Esophagus squamous epithelium (tissue), 4 donors: ENCODE results near the gene GRK1.

Experiments
- POLR2A ChIP-seq, 4 donors: fragments of 450-650 bp; IDR thresholded peaks; one replicate each; pipeline ENCODE4 v1.6.1; 2017; ENCODE audit warnings: antibody characterized with exemption in 4 of 4, mild to moderate bottlenecking in 4 of 4, moderate library complexity in 3 of 4
- TF ChIP-seq, protein P1 (sequence below), 6 experiments: fragments of 450-650 bp in 4 of 6; fragments of 200-600 bp in 2 of 6; sonication (generic) in 2 of 6; IDR thresholded peaks; one replicate each; pipeline ENCODE4 v1.5.1; 2016 to 2019; ENCODE audit warnings: antibody characterized with exemption in 6 of 6, mild to moderate bottlenecking in 4 of 6, moderate library complexity in 4 of 6

DNA sequence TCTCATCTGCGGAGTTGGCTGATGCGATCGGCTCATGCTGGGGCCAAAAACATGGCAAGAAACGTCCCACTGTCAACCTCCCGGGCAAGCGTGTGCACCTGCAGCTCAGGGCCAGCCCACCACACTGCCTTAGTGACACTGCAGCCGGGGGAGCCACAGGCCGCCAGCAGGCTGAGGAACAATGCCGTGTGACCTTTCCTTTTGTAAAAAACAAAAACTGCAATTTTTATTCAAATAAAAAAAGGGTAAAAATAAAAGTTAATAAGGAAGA is 73.2 kb downstream of the GRK1 start:
- TF ChIP-seq, protein P1, sequence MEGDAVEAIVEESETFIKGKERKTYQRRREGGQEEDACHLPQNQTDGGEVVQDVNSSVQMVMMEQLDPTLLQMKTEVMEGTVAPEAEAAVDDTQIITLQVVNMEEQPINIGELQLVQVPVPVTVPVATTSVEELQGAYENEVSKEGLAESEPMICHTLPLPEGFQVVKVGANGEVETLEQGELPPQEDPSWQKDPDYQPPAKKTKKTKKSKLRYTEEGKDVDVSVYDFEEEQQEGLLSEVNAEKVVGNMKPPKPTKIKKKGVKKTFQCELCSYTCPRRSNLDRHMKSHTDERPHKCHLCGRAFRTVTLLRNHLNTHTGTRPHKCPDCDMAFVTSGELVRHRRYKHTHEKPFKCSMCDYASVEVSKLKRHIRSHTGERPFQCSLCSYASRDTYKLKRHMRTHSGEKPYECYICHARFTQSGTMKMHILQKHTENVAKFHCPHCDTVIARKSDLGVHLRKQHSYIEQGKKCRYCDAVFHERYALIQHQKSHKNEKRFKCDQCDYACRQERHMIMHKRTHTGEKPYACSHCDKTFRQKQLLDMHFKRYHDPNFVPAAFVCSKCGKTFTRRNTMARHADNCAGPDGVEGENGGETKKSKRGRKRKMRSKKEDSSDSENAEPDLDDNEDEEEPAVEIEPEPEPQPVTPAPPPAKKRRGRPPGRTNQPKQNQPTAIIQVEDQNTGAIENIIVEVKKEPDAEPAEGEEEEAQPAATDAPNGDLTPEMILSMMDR (IDR thresholded peaks at IDR 0.05), result no peak
- no peak for TF ChIP-seq POLR2A (IDR thresholded peaks at IDR 0.05)
